ENCODE results near the gene ELOVL6. TPM values are rescaled to one million over a fixed set of nuclear protein-coding genes. Genes with fewer than 3 reads are reported as not detected.

Gene ELOVL6
- total and polyA plus RNA-seq, 2 of the 4 experiments (the other 2 are of a cell fraction) = 17.9 to 19.0 TPM

GRCh38 chr4:110075083-110075738 lies 123.2 kb downstream of the ELOVL6 start:
- ChIA-PET CTCF (interaction anchor here (0.6 kb wide), 1 partner anchor 12 kb away, joined by 3 read pairs; no protein-coding TSS in a partner anchor), POLR2A (ENCODE audit: unreplicated experiment) (no interaction called here)
- H2AK5ac ChIP-seq (ENCODE audit: low read depth, low read length) = no peak overlapping the region
- no peak overlapping the region for H3K27ac ChIP-seq (ENCODE audit: insufficient read depth, low read length)
- no peak overlapping the region for H3K9ac ChIP-seq (ENCODE audit: low read depth, low read length)
- H3K56ac ChIP-seq (ENCODE audit: extremely low read depth, insufficient read depth, low read length) = no peak overlapping the region
- H4K5ac ChIP-seq (ENCODE audit: low read depth, low read length) = no peak overlapping the region
- no TSS peak for BruUV-seq (replicated peaks)
- H4K91ac ChIP-seq (ENCODE audit: insufficient read depth, low read depth, low read length) = no peak overlapping the region
- H2BK120ac ChIP-seq (ENCODE audit: low read depth, low read length) = no peak overlapping the region
- dilution Hi-C loops (cut with HindIII; ENCODE audit: low sequenced_read_pairs, unreplicated experiment) (no loop called here), intact Hi-C loops (cut with micrococcal nuclease) (no loop called here), in situ Hi-C loops (cut with MboI; ENCODE audit: low sequenced_read_pairs) (no loop called here)
- H3K79me1 ChIP-seq (ENCODE audit: low read depth in 1 of 2, low read length in 2 of 2) = no peaks in the 10 kb centered on the region; a peak in 1 of 4 replicates
- no peaks in the 10 kb centered on the region for H3K9me1 ChIP-seq (ENCODE audit: insufficient read depth, low read length)
- H2BK15ac ChIP-seq (ENCODE audit: low read depth, low read length) = no peak overlapping the region
- H3K9me3 ChIP-seq (ENCODE audit: control insufficient read depth, insufficient read depth, low read length) = no peaks in the 10 kb centered on the region
- H4K8ac ChIP-seq (ENCODE audit: low read depth in 2 of 2, low read length in 2 of 2) = no peak overlapping the region
- ATAC-seq (ENCODE audit: low read depth) (no peak), DNase-seq (no peak)
- no peak overlapping the region for H2BK5ac ChIP-seq (ENCODE audit: low read depth, low read length, poor library complexity, severe bottlenecking)
- no peak overlapping the region for H2BK20ac ChIP-seq (ENCODE audit: low read depth, low read length)
- H2AK9ac ChIP-seq (replicated peaks; ENCODE audit: low read depth, low read length, poor library complexity) = no peak overlapping the region
- H4K20me1 ChIP-seq (ENCODE audit: insufficient read depth, low read length) = no peaks in the 10 kb centered on the region
- no peak overlapping the region for H3K14ac ChIP-seq (replicated peaks; ENCODE audit: low read depth, low read length)
- no peak for TF ChIP-seq BHLHE40 (IDR thresholded peaks at IDR 0.05; ENCODE audit: low read depth, low read length)
- no peak for TF ChIP-seq RCOR1 (IDR thresholded peaks at IDR 0.05; ENCODE audit: insufficient replicate concordance, low read length)
- TF ChIP-seq RAD21 (IDR thresholded peaks at IDR 0.05; ENCODE audit: low read length) = no peak
- no peak for TF ChIP-seq SMC3 (IDR thresholded peaks at IDR 0.05; ENCODE audit: low read depth, low read length)
- TF ChIP-seq, protein P1, sequence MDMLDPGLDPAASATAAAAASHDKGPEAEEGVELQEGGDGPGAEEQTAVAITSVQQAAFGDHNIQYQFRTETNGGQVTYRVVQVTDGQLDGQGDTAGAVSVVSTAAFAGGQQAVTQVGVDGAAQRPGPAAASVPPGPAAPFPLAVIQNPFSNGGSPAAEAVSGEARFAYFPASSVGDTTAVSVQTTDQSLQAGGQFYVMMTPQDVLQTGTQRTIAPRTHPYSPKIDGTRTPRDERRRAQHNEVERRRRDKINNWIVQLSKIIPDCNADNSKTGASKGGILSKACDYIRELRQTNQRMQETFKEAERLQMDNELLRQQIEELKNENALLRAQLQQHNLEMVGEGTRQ (IDR thresholded peaks at IDR 0.05; ENCODE audit: low read depth, low read length) = no peak
- no peak for TF ChIP-seq ELK1 (IDR thresholded peaks at IDR 0.05; ENCODE audit: borderline replicate concordance, low read depth, low read length)
- no peak for TF ChIP-seq MAFK (IDR thresholded peaks at IDR 0.05; ENCODE audit: low read depth, low read length)
- TF ChIP-seq MXI1 (IDR thresholded peaks at IDR 0.05; ENCODE audit: borderline replicate concordance, low read depth, low read length) = no peak
- TF ChIP-seq FOS (IDR thresholded peaks at IDR 0.05; ENCODE audit: low read depth, low read length) = no peak
- TF ChIP-seq CHD1 (IDR thresholded peaks at IDR 0.05; ENCODE audit: low read depth, low read length) = no peak
- TF ChIP-seq CTCF (conservative IDR thresholded peaks at IDR 0.05; ENCODE audit: low read depth, low read length) = no peak
- TF ChIP-seq CEBPB (IDR thresholded peaks at IDR 0.05; ENCODE audit: low read depth, low read length) = no peak
- TF ChIP-seq RFX5 (IDR thresholded peaks at IDR 0.05; ENCODE audit: low read depth, low read length) = no peak
- no peak for TF ChIP-seq POLR2A (IDR thresholded peaks at IDR 0.05; ENCODE audit: low read depth, low read length)
- no peak for TF ChIP-seq NFE2L2 (IDR thresholded peaks at IDR 0.05; ENCODE audit: low read depth, low read length)
- TF ChIP-seq MAZ (IDR thresholded peaks at IDR 0.05; ENCODE audit: borderline replicate concordance, low read depth, low read length) = no peak
- H3K4me1 ChIP-seq (ENCODE audit: control insufficient read depth, insufficient read depth, low read length) = no peaks in the 10 kb centered on the region; the same call in 1 of the 2 replicates
- H3K18ac ChIP-seq (ENCODE audit: low read depth, low read length) = no peak overlapping the region
- no peak overlapping the region for H3K4me3 ChIP-seq (ENCODE audit: insufficient read depth, low read depth, low read length)
- no peaks in the 10 kb centered on the region for H3K27me3 ChIP-seq (ENCODE audit: control insufficient read depth, insufficient read depth, low read length)
- H3K4me2 ChIP-seq (ENCODE audit: low read depth, low read length) = no peak overlapping the region
- H2AFZ ChIP-seq (replicated peaks; ENCODE audit: low read length, poor library complexity) = no peak overlapping the region
- no peak overlapping the region for H3K4ac ChIP-seq (ENCODE audit: low read depth, low read length)
- no peak overlapping the region for H3K23ac ChIP-seq (ENCODE audit: low read depth, low read length)
- no peaks in the 10 kb centered on the region for H3K36me3 ChIP-seq (ENCODE audit: control insufficient read depth, insufficient read depth, low read length)
